ENCODE data around the gene HSPA12B.

- TF ChIP-seq POLR2A (IDR thresholded peaks at IDR 0.05) (no peak), CTCF (IDR thresholded peaks at IDR 0.05) (no peak)
Measured at GRCh38 chr20:3712279-3712873, 20.1 kb upstream of the HSPA12B start, which contains the start of gene SIGLEC1.

Data from testis (tissue), 2 donors.